HepG2 (cell line): ENCODE results near the gene NAV3. TPM values are rescaled to one million over a fixed set of nuclear protein-coding genes. Genes with fewer than 3 reads are reported as not detected.

Experiments
- ATAC-seq: fragments of 200-7000 bp; cut with Tn5 transposase; 3 replicates; pipeline ENCODE4 v1.9.1; 2020; ENCODE audit warnings: mild to moderate bottlenecking, moderate library complexity
- BruUV-seq: library from RNA; stranded (reverse); fragments of 400-500 nt; replicated peaks from 2 replicates; lab custom pipeline; 2021; lab: Mats Ljungman, UMichigan
- CTCF ChIA-PET: fragments of 300-600 bp; formaldehyde crosslinking; extraction: SDS; loops from one replicate; lab custom pipeline; 2021; ENCODE audit warnings: low total read pairs, inconsistent platforms, low intra/inter-chr PET ratio; lab: Yijun Ruan, JAX
- POLR2A ChIA-PET: fragments of 350-600 bp; sonication (Branson Sonifier 250); formaldehyde crosslinking; loops from one replicate; lab custom pipeline; 2020; ENCODE audit warnings: antibody characterized with exemption, inconsistent platforms; lab: Yijun Ruan, JAX
- DNase-seq: peaks from one replicate; pipeline ENCODE4 v3.0.0-alpha.2; 2015; ENCODE audit warnings: low spot score
- FAIRE-seq: peaks from 3 replicates; lab custom pipeline; 2011; peaks lifted over from hg19 to GRCh38; lab: Jason Lieb, UNC
- H2AFZ ChIP-seq: one replicate; pipeline ENCODE4 v1.6.1; 2011; ENCODE audit warnings: low read length, inconsistent platforms
- H3K27ac ChIP-seq: fragments of 300-600 bp; 3 replicates; pipeline ENCODE4 v1.8.0; 2011; ENCODE audit warnings: mixed run types, mild to moderate bottlenecking, mixed read lengths, low read length, inconsistent platforms; ENCODE audit not compliant: insufficient read depth; ENCODE audit errors: extremely low read length
- H3K27me3 ChIP-seq, 2 experiments: fragments of 200-600 bp in 1 of 2; 2 replicates in 1 of 2; 3 replicates in 1 of 2; pipeline versions ENCODE4 v1.6.0 to v1.8.0; 2011; ENCODE audit warnings: low read length in 2 of 2, mild to moderate bottlenecking in 2 of 2, moderate library complexity in 2 of 2, inconsistent platforms in 1 of 2; ENCODE audit not compliant: insufficient read depth in 2 of 2, control insufficient read depth in 1 of 2
- H3K36me3 ChIP-seq, 2 experiments: fragments of 200-600 bp in 1 of 2; replicated peaks in 1 of 2; 2 replicates in 1 of 2; 3 replicates in 1 of 2; pipeline versions ENCODE4 v1.5.1 to v1.8.0; 2011; ENCODE audit warnings: low read length in 2 of 2, inconsistent platforms in 1 of 2; ENCODE audit not compliant: insufficient read depth in 2 of 2, control insufficient read depth in 1 of 2
- H3K4me1 ChIP-seq: 2 replicates; pipeline ENCODE4 v1.5.1; 2012; ENCODE audit warnings: low read length, inconsistent platforms; ENCODE audit not compliant: insufficient read depth
- H3K4me2 ChIP-seq: 2 replicates; pipeline ENCODE4 v1.6.0; 2011; ENCODE audit warnings: low read depth, low read length, inconsistent platforms
- H3K4me3 ChIP-seq, 3 experiments: fragments of 200-600 bp in 1 of 3; sonication (generic), shearing (Covaris generic) in 1 of 3; replicated peaks in 1 of 3; 2 replicates each; pipeline ENCODE4 v1.5.1; 2011 to 2016; ENCODE audit warnings: low read length in 3 of 3, inconsistent platforms in 2 of 3, low read depth in 2 of 3, mild to moderate bottlenecking in 2 of 3, control low read depth in 1 of 3, mixed read lengths in 1 of 3; ENCODE audit not compliant: insufficient read depth in 1 of 3
- H3K79me2 ChIP-seq: one replicate; pipeline ENCODE4 v1.6.1; 2011; ENCODE audit warnings: low read length, inconsistent platforms; ENCODE audit not compliant: insufficient read depth
- H3K9ac ChIP-seq: 2 replicates; pipeline ENCODE4 v1.6.0; 2011; ENCODE audit warnings: mild to moderate bottlenecking, low read depth, low read length, inconsistent platforms; ENCODE audit not compliant: insufficient read depth
- H3K9me3 ChIP-seq: 2 replicates; pipeline ENCODE4 v1.5.1; 2012; ENCODE audit warnings: mild to moderate bottlenecking, low read length
- H4K20me1 ChIP-seq: 2 replicates; pipeline ENCODE4 v1.6.0; 2011; ENCODE audit warnings: inconsistent platforms, mild to moderate bottlenecking, low read length, moderate library complexity; ENCODE audit not compliant: insufficient read depth
- DR1 ChIP-seq: sonication (generic); formaldehyde crosslinking; IDR thresholded peaks from 2 replicates; pipeline ENCODE4 v1.8.0; 2021; ENCODE audit warnings: mild to moderate bottlenecking, missing genetic modification reagents, inconsistent platforms
- MAZ ChIP-seq, 2 experiments: sonication (generic) in 1 of 2; formaldehyde crosslinking in 1 of 2; IDR thresholded peaks; 2 replicates each; pipeline versions ENCODE4 v1.5.0 to v1.6.1; 2012 to 2020; ENCODE audit warnings: low read depth in 2 of 2, mild to moderate bottlenecking in 2 of 2, borderline replicate concordance in 1 of 2, improper control_type of control experiment in 1 of 2, low read length in 1 of 2, missing genetic modification reagents in 1 of 2, moderate library complexity in 1 of 2
- MYNN ChIP-seq: sonication (generic); formaldehyde crosslinking; IDR thresholded peaks from 2 replicates; pipeline ENCODE4 v1.4.0; 2020; ENCODE audit warnings: mild to moderate bottlenecking, low read depth, missing genetic modification reagents
- XBP1 ChIP-seq: sonication (generic); formaldehyde crosslinking; IDR thresholded peaks from 2 replicates; pipeline ENCODE4 v1.5.0; 2020; ENCODE audit warnings: missing genetic modification reagents
- ZNF414 ChIP-seq: sonication (generic); formaldehyde crosslinking; IDR thresholded peaks from 2 replicates; pipeline ENCODE4 v1.5.0; 2020; ENCODE audit warnings: missing genetic modification reagents
- ZNF703 ChIP-seq: sonication (generic); formaldehyde crosslinking; IDR thresholded peaks from 2 replicates; pipeline ENCODE4 v1.5.1; 2020; ENCODE audit warnings: missing genetic modification reagents, mild to moderate bottlenecking, moderate library complexity, borderline replicate concordance
- WGBS: methylation state at CpG from one replicate; pipeline ENCODE4 v1.1.6; 2017; ENCODE audit warnings: low lambda C conversion rate; 5-methylcytosine and 5-hydroxymethylcytosine counted together
- in situ Hi-C: cut with HindIII; loops from 2 replicates; pipeline ENCODE4 v1.10.0; 2017; ENCODE audit warnings: low pct_unique_long_range_greater_than_20kb; ENCODE audit not compliant: extremely low pct_ligation_motif_present
- intact Hi-C: fragments of 100-400 bp; cut with micrococcal nuclease; formaldehyde crosslinking; loops from one replicate; pipeline ENCODE4 v1.10.0; 2022; ENCODE audit not compliant: unreplicated experiment
- polyA plus RNA-seq, 8 experiments: library from polyadenylated mRNA; depleted of rRNA in 3 of 8; stranded (reverse) in 7 of 8; unstranded in 1 of 8; fragments of >200 nt; fragmentation: Illumina TruSeq in 4 of 8; extraction: Trizol in 4 of 8; gene quantifications; 2 replicates each; pipeline versions ENCODE4 v1.2.1 to v1.2.3, GENCODE V29; 2011 to 2016; ENCODE audit warnings: low read depth in 4 of 8, missing spikeins in 1 of 8, mixed read lengths in 1 of 8; ENCODE audit not compliant: insufficient read depth in 1 of 8
- total RNA-seq, 5 experiments: library from RNA; depleted of rRNA; stranded (reverse); fragments of >200 nt; fragmentation: Illumina TruSeq; extraction: Trizol; gene quantifications; 2 replicates each; pipeline ENCODE4 v1.2.3, GENCODE V29; 2016; ENCODE audit warnings: low read depth in 1 of 5
- TF ChIP-seq, protein P1 (sequence below): sonication (generic); formaldehyde crosslinking; IDR thresholded peaks from 2 replicates; pipeline ENCODE4 v1.4.0; 2020; ENCODE audit warnings: missing genetic modification reagents

NAV3 gene
- total and polyA plus RNA-seq, 2 of the 13 experiments (the other 11 are each of a cell fraction or from before 2014, with no cell fraction given), result 0.01 to 0.18 TPM

DNA sequence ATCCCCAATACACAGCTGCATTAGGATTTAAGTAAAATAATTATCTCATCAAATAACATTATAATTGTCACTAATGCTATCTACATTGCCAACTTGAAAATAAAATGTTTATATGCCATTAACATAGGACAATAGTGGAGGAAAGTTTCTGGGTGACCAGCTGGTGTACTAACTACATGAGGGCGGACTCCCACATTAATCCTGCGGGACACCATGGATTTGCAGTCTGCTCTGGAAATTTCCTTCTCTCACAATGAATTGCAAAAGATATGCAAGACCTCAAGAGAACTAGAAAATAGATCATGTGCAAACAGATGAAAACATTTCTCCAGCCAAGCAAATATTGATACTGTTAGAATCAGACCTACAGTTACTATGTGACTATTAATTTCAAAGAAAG is 390.1 kb downstream of the NAV3 start:
- H3K9me3 ChIP-seq, result no peaks in the 10 kb centered on the region
- H3K79me2 ChIP-seq, result no peaks in the 10 kb centered on the region
- POLR2A ChIA-PET, result no interaction called here
- no peaks in the 10 kb centered on the region for H4K20me1 ChIP-seq
- in situ Hi-C loops (no loop called here), intact Hi-C loops (no loop called here)
- ATAC-seq (no peak), FAIRE-seq (no peak), DNase-seq (no peak)
- no peaks in the 10 kb centered on the region for H3K4me1 ChIP-seq
- no peaks in the 10 kb centered on the region for H3K27me3 ChIP-seq
- H3K9ac ChIP-seq, result no peak overlapping the region
- WGBS, result 27% methylated on average over 2 of the region's 2 CpGs
- no peak overlapping the region for H2AFZ ChIP-seq
- CTCF ChIA-PET, result no interaction called here
- TF ChIP-seq ZNF414 (CRISPR knock-in tag) (no peak), DR1 (no peak), ZNF703 (CRISPR knock-in tag) (no peak)
- H3K36me3 ChIP-seq, result no peaks in the 10 kb centered on the region
- H3K4me2 ChIP-seq, result no peak overlapping the region
- no peak overlapping the region for H3K4me3 ChIP-seq
- no peak overlapping the region for H3K27ac ChIP-seq
- no TSS peak for BruUV-seq

GRCh38 chr12:78224154-78224553 is 393.5 kb downstream of the NAV3 start:
- in situ Hi-C loops, result no loop called here
- H3K4me2 ChIP-seq, result no peak overlapping the region
- no peak for ATAC-seq
- intact Hi-C loops, result no loop called here
- no peak overlapping the region for H3K27ac ChIP-seq
- no peak for FAIRE-seq
- H2AFZ ChIP-seq, result no peak overlapping the region
- ChIA-PET CTCF (no interaction called here), POLR2A (no interaction called here)
- no peaks in the 10 kb centered on the region for H3K27me3 ChIP-seq
- no peak for TF ChIP-seq MYNN (CRISPR knock-in tag)
- TF ChIP-seq, protein P1, sequence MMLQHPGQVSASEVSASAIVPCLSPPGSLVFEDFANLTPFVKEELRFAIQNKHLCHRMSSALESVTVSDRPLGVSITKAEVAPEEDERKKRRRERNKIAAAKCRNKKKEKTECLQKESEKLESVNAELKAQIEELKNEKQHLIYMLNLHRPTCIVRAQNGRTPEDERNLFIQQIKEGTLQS, result no peak
- TF ChIP-seq XBP1, result no peak
- TF ChIP-seq MAZ (IDR thresholded peaks at IDR 0.05; ENCODE audit: borderline replicate concordance, low read depth, low read length), result no peak
- no peak for TF ChIP-seq MAZ (CRISPR knock-in tag; IDR thresholded peaks at IDR 0.05; ENCODE audit: low read depth)
- 37% methylated on average over 5 of the region's 5 CpGs for WGBS
- H3K4me1 ChIP-seq, result no peaks in the 10 kb centered on the region
- H3K79me2 ChIP-seq, result no peaks in the 10 kb centered on the region
- BruUV-seq, result no TSS peak
- H3K9ac ChIP-seq, result no peak overlapping the region
- no peaks in the 10 kb centered on the region for H3K9me3 ChIP-seq
- no peaks in the 10 kb centered on the region for H4K20me1 ChIP-seq
- no peaks in the 10 kb centered on the region for H3K36me3 ChIP-seq
- no peak overlapping the region for H3K4me3 ChIP-seq
- DNase-seq, result no peak
